ENCODE data around the gene BEX3. TPM values are rescaled to one million over a fixed set of nuclear protein-coding genes. Genes with fewer than 3 reads are reported as not detected.
"Not testable (repeated sequence)": the region's sequence is repeated elsewhere in the genome, so short reads cannot be mapped to it uniquely, and the experiment has no call there.

BEX3 gene
- total RNA-seq, 1 experiment from 2014 or later, result 181 TPM

GRCh38 chrX:103382877-103383276 is 6.5 kb downstream of the BEX3 start:
- no peak for DNase-seq (ENCODE audit: low read depth)

- DNase-seq (ENCODE audit: low read depth), result no peak
Observed at GRCh38 chrX:103384672-103385071, 8.3 kb downstream of the BEX3 start.

- not testable (repeated sequence) for DNase-seq (ENCODE audit: low read depth)
Observed at GRCh38 chrX:103385283-103385830, 9.0 kb downstream of the BEX3 start.

- no peak for DNase-seq (ENCODE audit: low read depth)
Observed at GRCh38 chrX:103386332-103386731, 10.0 kb downstream of the BEX3 start.

GRCh38 chrX:103393487-103393886 is 17.1 kb downstream of the BEX3 start:
- no peak for DNase-seq (ENCODE audit: low read depth)

- peak; percentile 29 for DNase-seq (ENCODE audit: low read depth)
Observed at GRCh38 chrX:103396186-103396585, 19.8 kb downstream of the BEX3 start.

- no peak for DNase-seq (ENCODE audit: low read depth)
Observed at GRCh38 chrX:103396660-103397059, 20.3 kb downstream of the BEX3 start.

- DNase-seq (ENCODE audit: low read depth), result no peak
Observed at GRCh38 chrX:103397707-103398106, 21.4 kb downstream of the BEX3 start.

GRCh38 chrX:103398421-103398864 is 22.1 kb downstream of the BEX3 start:
- DNase-seq (ENCODE audit: low read depth), result peak; percentile 77

GRCh38 chrX:103399744-103400143 is 23.4 kb downstream of the BEX3 start:
- DNase-seq (ENCODE audit: low read depth), result no peak

- DNase-seq (ENCODE audit: low read depth), result no peak
Observed at GRCh38 chrX:103400931-103401330, 24.6 kb downstream of the BEX3 start.

GRCh38 chrX:103404231-103405008 is 28.1 kb downstream of the BEX3 start:
- peak; percentile 79 for DNase-seq (ENCODE audit: low read depth)

- no peak for DNase-seq (ENCODE audit: low read depth)
Observed at GRCh38 chrX:103405009-103405333, 28.6 kb downstream of the BEX3 start.

- no peak for DNase-seq (ENCODE audit: low read depth)
Observed at GRCh38 chrX:103406256-103406655, 29.9 kb downstream of the BEX3 start.

GRCh38 chrX:103407776-103408175 is 31.4 kb downstream of the BEX3 start:
- no peak for DNase-seq (ENCODE audit: low read depth)

GRCh38 chrX:103411721-103412120 is 35.4 kb downstream of the BEX3 start:
- not testable (repeated sequence) for DNase-seq (ENCODE audit: low read depth)

- DNase-seq (ENCODE audit: low read depth), result no peak
Observed at GRCh38 chrX:103413705-103414387, 37.5 kb downstream of the BEX3 start.

GRCh38 chrX:103414561-103414960 is 38.2 kb downstream of the BEX3 start:
- DNase-seq (ENCODE audit: low read depth), result no peak

- no peak for DNase-seq (ENCODE audit: low read depth)
Observed at GRCh38 chrX:103415068-103415467, 38.7 kb downstream of the BEX3 start.

- DNase-seq (ENCODE audit: low read depth), result no peak
Observed at GRCh38 chrX:103415528-103415927, 39.2 kb downstream of the BEX3 start.

GRCh38 chrX:103417370-103417769 is 41.0 kb downstream of the BEX3 start:
- DNase-seq (ENCODE audit: low read depth), result no peak

GRCh38 chrX:103417933-103418332 is 41.6 kb downstream of the BEX3 start:
- DNase-seq (ENCODE audit: low read depth), result no peak

GRCh38 chrX:103418811-103419340 is 42.5 kb downstream of the BEX3 start:
- DNase-seq (ENCODE audit: low read depth), result no peak

Data from RPMI7951 (cell line).